Measurements from ENCODE around the gene HOXD3.

The HOXD3 gene

DNA sequence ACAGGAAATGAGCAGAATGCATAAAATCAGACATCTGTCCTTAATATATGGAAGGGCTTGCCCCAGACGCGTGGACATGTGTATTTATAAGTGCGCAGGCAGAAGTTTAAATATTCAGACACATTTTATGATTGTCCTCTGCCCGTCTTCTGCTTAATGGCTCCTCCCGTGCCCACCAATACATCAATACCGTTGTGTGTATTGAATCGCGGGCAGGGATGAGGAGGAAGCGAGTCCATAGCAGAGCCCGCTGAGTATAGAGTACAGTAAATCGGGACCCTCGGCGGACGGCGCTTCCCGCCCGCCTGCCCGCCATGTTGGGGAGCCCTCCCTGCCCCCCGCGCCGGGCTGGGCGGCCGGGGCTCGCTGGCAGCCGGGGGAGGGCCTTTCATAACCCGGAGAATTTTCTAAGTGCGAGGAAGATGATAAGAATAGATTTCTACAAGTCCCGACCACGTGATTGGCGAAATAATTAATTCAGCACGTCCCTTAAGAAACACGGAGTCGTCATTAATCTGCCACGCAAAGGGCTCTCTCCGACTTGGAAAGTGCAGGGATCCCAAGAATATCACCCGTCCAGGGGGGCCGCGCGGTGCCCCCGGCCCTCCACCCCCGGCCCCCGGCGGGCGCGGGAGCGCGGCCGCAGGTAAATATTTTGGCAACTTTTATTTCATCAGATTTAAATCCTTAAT lies at the start of gene HOXD3:
TSS of gene HOXD3 (plus strand) at position 501 of the 692 bp plus-strand sequence. CDS start 11,808 bp downstream, outside the sequence.
- DNase-seq (ENCODE audit: low read depth in 2 of 2) = no peak

DNA sequence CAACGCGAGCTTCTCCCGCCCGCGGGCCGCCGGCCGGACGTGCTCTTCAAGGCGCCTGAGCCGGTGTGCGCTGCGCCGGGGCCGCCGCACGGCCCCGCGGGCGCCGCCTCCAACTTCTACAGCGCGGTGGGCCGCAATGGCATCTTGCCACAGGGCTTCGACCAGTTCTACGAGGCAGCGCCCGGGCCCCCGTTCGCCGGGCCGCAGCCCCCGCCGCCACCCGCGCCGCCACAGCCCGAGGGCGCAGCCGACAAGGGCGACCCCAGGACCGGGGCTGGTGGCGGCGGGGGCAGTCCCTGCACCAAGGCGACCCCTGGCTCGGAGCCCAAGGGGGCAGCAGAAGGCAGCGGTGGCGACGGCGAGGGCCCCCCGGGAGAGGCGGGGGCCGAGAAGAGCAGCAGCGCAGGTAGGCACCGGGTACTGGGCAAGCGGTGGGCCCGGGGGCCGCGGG lies 49.4 kb upstream of the HOXD3 start:
- DNase-seq (ENCODE audit: low read depth in 2 of 2) = no peak

DNA sequence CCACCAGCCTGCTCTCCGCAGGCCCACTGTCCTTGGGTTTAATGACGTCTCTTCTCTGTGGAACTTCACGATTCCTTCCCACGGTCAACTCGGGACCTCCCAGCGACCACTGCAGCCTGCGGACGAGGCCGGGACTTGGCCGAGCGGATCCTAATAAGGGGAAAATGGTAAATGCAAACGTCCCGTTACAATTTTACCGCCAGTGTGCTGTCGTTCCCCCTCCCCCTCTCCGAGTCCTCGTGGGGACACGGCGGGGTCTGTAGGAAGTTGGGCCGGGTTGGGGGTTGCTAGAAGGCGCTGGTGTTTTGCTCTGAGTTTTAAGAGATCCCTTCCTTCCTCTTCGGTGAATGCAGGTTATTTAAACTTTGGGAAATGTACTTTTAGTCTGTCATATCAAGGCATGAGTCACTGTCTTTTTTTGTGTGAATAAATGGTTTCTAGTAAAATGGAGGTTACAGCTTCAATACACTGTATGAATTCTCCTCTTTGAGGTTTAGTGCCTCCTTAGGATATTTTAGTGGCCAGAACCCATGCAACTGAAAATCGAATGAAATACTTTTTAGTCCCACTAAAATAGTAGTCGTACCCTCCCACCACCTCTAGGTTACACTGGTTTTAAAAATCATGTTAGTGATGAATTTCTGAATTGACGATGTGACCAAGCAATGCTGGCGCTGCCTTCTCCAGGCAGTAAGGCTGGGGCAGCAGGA lies 47.8 kb upstream of the HOXD3 start:
- DNase-seq (ENCODE audit: low read depth in 2 of 2) = no peak

DNA sequence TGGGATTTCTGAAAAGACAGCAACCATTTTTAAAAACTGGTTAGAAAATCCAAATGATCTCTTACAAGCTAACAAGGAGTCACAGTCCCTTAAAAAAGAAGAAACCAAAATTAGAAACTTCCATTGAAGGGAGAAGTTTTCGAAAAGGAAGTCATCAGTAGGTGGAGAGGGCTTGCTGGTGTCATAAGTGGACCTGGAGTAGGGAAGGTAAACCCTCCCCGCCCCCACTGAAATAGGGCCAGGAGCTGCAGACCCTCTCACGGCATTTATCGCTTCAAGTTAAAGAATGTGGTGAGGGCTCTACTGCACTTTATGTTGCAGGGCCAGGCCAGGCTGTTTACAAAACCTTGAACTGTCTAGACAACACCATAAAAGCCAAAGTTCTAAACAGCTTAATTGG lies 47.2 kb upstream of the HOXD3 start:
- no peak for DNase-seq (ENCODE audit: low read depth in 2 of 2)

DNA sequence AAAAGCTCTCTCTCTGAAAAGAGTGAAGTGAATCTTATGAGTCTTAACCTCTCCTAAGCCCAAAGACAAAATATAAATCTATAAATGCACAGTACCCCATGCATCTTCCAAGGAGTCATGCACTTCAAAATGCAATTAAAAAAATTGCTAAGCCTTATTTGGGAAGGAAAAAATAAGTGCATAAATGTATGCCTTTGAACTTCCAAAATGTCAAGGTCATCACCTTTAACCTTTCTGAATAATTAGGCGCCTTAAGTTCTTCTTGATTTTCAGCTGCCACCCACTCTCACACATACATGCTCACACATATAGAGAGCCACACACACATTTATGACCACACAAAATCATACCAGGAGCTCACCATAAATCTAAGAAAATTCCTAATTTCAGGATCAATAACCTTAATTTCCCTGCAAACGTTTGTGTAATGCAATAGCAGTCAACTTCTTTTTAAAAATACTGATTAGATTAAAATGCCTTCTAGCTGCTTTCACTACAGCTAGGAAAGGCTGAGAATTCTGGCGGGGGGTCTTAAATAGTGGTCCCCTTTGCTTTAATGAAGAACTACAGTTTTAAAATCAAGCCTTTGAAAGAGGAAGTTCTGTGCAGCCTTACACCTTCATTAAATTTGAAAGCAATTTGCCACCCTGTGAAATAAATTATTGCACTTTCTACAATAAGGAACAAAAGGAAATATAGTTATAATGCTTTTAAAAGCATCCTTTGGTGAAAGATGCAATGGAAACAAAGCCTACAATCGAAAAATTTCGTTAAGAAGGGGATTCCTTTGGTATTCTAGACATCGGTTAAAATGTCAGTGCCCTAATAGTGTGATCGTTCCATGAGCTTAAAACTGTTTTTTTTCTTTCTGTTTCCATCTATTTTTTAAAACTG lies 46.4 kb upstream of the HOXD3 start:
- no peak for DNase-seq (ENCODE audit: low read depth in 2 of 2)

DNA sequence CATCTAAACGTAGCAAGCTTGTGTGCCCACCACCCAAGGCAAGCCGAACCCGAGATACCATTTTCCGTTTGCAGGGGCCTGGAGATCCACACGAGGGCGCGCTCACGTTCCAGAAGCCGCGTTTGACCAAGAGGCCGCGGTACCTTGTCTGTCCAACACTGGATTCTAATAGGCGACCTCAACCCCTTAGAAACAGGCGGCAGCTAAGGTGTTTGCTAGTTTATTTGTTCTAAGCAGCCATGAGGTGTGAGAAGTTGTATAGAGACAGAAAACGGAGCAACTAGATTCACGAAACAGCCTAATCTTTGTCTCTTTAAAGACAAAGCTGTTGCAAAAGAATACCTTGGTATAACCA lies 45.8 kb upstream of the HOXD3 start:
- no peak for DNase-seq (ENCODE audit: low read depth in 2 of 2)

DNA sequence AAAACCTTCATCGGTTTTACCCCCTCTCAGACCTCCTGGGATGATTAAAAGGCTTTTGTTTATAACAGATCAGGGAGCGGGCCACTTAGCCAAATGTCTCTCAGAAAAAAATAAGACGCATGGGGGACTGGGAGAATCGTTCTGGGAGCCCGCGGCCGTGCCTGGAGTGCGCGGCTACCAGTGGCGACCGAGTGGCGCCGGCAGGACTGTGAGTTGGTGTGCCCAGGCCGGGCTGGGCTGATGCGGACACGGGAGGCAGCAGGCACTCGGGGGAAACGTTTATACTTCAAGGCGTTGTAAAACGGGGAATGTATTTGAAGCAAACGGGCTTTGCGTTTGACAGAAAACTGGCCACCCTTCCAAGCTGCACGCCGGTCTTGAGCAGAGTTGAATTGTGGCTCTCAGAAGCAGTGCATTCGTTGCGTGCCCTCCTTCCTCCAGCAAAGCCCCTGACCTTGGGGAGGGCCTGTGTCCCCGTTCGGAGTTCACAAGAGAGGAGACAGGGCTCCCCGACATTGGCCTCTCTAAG lies 45.2 kb upstream of the HOXD3 start:
- DNase-seq (ENCODE audit: low read depth in 2 of 2) = no peak

DNA sequence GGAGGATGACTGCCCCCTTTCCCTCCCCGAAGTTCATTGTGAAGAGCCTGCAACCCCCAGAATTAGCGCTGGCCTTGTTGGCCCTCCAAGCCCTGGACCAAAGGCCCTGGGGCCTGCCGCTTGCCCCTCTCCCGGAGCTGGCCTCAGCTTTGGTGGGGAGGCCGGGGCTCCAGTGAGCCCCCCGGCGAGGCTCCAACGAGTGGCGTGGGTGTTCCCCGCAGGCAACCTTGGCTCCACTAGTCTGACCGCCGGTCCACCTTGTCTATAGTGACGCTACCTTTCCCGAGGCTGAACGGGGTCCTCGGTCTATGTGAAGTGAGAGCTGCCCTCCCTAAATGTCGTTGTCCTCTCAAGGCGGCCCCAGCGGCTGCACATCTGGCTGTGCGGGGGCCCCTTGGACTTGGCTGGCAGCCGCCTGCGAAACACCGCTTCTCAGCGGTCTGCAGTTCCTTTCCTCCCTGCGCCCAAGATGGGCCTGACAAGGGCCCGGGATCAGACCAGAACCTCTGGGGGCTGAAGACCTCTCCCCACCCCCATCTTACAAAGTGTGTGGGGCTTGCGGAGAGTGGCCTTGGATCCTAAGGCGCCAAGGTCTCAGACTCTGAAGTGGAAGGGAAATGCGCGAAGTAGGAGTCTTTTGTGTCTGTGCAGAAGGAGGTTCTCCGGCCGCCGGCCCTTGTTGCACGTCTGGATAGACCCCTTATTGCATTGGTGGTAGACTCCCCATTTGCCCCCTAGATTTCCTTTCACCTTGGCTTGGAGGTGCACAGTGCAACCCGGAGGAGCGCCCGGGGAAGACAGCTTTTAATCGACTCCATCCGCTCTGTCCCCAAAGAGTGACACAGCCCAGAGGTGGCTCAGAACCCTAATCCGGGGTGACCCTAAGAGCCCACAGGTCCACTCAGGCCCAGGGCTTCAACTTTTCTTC lies 44.5 kb upstream of the HOXD3 start:
- no peak for DNase-seq (ENCODE audit: low read depth in 2 of 2)

DNA sequence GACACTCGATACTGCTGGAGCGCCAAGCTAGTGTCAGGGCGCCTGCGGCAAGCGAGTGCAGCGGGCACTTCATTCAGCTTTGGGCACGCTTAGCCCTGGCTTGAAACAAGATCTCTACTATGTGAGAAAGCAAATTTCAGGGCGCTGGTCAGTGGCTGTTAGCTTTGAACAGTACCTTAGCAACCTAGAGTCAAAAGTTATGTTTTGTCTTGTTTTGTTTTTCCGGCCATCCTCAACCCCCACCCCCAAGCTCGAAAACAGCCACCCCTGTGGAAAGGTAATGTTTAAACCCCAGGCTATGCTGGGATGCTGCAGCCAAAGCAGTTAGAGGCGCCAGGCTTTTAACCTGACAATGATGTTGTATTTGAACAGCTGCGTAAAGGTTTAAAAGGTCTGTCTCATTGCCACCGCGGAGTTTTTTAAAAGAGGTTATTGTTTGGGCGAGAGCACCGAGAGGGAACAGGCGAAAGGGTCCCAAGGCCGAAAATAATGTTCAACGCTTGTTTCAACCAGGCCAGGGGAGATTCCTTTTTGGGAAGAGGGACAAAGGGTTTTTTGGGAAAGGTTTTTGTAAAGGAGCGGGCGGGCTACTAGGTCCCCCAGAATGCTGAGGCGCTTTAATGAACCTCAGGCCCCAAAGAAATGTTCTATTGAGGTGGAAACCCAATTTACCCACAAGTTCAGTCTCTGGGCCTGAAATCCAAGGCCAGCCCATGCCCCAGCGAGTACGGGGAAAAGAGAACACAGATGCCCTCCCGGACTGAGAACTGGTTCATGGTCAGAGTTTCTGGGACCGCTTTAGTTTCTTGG lies 42.8 kb upstream of the HOXD3 start:
- no peak for DNase-seq (ENCODE audit: low read depth in 2 of 2)

DNA sequence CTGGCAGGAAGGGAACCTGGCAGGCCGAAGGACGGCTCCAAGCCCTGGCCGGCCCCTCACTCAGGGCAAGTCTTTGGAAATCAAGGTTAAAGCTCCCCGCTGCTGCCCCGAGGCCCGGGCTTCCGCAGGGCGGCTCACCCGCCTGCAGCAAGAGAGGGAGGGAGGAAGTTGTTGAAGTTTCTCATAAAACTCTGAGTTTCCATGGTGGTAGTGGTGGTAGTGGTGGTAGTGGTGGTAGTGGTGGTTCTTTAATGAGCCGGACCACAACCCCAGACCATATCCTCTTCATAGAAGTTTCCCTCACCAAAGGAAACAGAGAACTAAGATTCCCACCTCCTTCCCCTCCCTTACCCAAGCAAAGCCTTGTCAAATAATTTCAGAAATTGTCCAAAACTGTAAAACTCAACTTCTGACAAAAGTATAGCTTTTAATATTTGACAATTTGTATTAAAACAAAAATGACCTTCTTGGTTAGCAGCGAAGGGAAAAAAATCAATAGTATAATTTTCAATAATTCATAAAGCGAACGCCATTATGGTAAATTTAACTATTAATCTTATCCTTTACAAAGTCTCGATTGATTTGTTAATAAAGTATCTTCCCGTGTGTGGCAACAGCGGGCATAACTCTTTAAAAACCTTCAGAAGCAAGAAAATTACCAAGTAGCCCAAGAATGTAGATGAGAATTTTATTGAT lies 42.0 kb upstream of the HOXD3 start:
- no peak for DNase-seq (ENCODE audit: low read depth in 2 of 2)

DNA sequence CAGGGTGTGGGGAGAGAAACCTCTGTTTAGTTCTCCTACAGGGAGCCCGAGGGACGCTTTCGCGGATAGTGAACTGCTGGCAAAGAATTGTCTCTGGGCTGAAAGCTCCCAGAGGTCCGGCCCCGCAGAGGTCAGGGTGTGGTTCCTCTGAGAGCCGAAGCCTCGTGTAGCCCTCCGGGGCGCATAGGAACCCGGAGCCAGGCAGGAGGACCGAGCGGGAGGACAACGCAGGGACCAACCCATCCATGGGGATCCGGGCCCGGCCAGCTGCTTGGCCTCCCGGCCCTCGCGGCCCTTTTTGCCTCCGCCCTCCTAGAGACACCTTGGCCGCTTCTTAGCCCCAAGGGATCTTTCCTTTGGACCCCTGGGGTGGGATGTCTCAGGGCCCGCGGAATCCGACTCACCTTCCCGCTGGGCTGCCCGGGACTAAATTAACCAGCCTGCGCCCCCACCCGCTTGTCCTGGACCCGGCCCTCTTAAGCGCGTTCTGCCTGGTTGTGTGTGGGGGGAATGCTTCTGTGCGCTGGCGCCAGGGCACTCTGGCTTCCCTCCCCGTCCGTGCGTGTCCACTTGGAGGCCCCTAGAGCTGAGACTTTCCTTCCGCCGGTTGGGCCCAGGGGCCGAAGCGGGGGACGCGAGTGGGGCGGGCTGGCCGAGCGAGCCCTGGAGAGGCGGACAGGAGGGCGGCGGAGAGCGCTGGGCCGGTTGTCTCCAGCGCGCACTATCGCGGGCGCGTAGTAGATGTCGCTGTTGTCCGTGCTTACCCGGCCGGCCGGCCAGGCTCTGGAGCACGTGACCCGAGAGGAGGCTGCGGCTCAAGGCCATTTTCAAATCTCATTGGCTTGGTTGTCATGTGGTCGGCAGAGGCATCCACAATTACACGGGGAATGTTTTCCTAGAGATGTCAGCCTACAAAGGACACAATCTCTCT lies 41.0 kb upstream of the HOXD3 start, which contains the start of gene HOXD10:
TSS of gene HOXD10 (plus strand) at position 896 of the 931 bp plus-strand sequence. CDS start 56 bp downstream, outside the sequence.
- DNase-seq (ENCODE audit: low read depth in 2 of 2) = no peak

DNA sequence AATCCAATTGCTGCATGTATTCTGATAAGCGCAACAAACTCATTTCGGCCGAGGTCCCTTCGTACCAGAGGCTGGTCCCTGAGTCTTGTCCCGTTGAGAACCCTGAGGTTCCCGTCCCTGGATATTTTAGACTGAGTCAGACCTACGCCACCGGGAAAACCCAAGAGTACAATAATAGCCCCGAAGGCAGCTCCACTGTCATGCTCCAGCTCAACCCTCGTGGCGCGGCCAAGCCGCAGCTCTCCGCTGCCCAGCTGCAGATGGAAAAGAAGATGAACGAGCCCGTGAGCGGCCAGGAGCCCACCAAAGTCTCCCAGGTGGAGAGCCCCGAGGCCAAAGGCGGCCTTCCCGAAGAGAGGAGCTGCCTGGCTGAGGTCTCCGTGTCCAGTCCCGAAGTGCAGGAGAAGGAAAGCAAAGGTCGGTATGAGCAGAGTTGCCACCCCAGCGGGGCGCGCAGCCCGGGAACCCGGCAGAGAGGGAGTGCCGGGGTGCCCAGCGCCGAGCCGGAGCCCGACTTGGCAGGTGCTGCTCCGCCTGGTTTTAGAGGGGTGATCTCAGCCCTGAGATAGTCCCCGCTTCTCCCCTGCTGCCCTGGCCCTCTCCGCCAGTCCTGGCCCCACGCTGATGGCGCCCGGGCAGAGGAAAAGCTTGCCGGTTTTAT lies 39.8 kb upstream of the HOXD3 start:
- DNase-seq (ENCODE audit: low read depth in 2 of 2) = no peak

DNA sequence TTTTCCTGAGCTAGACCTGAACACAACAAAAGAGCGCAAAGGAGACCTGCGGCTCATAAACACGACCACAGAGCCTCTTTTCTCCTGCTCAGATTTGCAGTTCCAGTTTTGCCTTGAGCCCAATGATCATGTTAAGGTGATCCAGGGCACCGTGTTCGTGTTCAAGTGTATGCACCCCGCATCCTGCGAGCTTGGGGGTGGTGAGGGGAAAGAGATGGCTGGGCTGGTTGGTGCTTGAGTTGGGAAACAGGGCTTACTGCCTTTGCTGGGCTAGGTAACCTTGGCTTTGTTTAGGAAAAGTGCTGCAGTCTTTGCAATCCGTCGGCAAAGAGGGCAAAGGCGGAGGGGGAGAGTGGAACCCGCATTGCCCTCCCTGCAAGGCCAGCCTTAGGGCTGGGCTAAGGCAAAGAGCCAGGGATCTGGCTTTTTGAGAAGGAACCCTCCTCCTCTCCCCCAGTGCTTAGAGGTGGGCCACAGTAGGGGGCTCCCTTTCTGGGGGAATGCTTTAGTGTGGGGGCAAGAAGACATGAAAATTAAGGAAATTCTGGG lies 39.2 kb upstream of the HOXD3 start:
- no peak for DNase-seq (ENCODE audit: low read depth in 2 of 2)

DNA sequence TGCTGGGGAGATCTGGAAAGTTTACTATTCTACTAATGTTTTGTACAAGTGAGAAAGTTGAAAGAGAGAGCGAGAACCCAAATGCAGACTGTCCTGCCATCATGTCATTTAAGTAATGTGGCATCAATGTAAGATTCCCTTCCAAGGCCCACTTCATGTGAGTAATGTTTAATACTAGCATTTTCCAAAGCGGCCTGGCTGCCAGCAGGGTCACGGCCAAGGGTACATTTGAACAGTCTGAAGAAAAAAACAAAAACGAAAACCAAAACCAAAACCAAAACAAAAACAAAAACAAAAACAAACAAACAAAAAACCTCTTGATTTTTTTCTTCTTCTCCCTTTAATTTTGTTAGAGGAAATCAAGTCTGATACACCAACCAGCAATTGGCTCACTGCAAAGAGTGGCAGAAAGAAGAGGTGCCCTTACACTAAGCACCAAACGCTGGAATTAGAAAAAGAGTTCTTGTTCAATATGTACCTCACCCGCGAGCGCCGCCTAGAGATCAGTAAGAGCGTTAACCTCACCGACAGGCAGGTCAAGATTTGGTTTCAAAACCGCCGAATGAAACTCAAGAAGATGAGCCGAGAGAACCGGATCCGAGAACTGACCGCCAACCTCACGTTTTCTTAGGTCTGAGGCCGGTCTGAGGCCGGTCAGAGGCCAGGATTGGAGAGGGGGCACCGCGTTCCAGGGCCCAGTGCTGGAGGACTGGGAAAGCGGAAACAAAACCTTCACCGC lies 38.3 kb upstream of the HOXD3 start:
- no peak for DNase-seq (ENCODE audit: low read depth in 2 of 2)

DNA sequence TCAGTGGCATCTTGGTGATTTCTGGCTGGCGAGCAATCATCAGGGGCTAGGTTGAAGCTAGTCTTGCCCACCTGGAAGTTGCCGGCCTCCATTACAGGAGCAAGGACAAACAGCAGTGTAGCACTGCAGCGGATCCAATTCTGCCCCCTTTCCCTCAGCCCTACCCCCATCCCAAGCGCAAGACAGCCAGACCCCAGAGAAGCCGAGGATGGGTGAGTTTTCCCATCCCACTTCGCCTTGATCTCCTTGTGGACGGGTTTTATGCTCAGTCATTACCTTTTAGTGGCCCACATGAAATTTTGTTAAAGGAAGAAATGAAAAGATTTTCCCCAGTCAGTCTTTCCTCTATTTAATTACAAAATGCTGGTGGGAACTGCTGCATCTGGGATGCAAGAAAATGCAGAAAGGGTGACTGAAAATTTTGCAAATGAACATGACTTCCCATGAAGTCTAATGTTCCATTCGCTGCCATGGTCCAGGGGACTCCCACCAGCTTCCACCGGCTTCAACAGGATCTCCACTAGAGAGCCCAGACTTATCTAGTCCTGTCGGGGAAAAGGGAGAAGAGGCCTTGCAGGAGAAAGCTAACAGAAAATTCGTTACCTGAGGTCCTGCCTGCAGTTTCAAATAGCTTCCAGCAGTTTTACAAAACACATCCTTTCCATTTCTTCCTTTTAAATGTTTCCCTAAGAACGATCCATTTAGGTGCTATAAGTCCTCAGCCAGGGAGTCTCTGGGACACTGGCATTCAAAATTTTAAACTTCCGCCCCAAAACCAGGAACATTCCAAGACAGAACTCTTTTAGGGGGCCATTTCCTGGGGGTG lies 36.5 kb upstream of the HOXD3 start:
- no peak for DNase-seq (ENCODE audit: low read depth in 2 of 2)

Measured in stimulated activated CD4-positive, alpha-beta T cell treated with anti-CD3 and anti-CD28 coated beads, Interleukin-15, amount 100 ng/mL, for 48 hours (primary cell).